OCI-LY1 (cell line): Measurements from ENCODE around the gene DHRSX.

Source experiments
- EZH2 ChIP-seq: fragments of 200-600 bp; sonication (generic), shearing (Covaris generic); IDR thresholded peaks from 2 replicates; pipeline ENCODE4 v1.8.0; 2017; ENCODE audit warnings: borderline replicate concordance, mixed run types, mild to moderate bottlenecking, antibody characterized with exemption, low read length, moderate library complexity, mixed read lengths
- TF ChIP-seq, protein P1 (sequence below): fragments of 200-600 bp; sonication (generic), shearing (Covaris generic); IDR thresholded peaks from 2 replicates; pipeline ENCODE4 v1.5.1; 2017; ENCODE audit warnings: mild to moderate bottlenecking, antibody characterized with exemption, low read length, moderate library complexity, mixed read lengths

DNA sequence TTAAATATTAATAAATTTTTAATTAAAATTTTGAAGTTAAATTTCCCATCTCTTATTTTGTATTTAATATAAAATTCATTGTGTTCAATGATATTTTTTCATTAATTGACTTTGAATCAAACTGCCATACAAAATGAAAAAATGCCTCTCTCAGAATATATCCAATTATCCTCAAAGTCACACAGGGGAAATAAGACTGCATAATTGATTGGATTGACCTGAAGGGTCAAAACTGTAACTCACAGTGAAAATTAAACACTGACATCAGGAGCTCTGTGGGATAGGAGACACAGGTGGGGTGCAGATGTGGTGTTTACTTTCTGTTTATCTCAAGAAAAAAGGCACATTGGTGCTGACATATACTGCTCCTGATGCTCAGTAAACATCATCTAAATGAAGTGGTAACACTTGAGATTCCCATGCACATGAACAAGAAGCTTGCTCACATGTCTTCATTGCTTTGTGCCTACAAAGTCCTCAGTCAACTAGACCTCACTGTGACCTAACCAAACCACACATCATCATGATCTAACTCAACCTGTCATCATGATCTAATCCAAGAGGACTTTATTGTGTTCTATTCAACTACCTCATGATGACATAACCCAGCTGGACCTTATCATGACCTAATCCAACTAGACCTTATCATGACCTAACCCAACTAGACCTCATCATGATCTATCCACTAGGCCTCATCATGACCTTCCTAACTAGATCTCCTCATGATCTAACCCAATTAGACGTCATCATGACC lies 83.7 kb downstream of the DHRSX start:
- TF ChIP-seq, protein P1, sequence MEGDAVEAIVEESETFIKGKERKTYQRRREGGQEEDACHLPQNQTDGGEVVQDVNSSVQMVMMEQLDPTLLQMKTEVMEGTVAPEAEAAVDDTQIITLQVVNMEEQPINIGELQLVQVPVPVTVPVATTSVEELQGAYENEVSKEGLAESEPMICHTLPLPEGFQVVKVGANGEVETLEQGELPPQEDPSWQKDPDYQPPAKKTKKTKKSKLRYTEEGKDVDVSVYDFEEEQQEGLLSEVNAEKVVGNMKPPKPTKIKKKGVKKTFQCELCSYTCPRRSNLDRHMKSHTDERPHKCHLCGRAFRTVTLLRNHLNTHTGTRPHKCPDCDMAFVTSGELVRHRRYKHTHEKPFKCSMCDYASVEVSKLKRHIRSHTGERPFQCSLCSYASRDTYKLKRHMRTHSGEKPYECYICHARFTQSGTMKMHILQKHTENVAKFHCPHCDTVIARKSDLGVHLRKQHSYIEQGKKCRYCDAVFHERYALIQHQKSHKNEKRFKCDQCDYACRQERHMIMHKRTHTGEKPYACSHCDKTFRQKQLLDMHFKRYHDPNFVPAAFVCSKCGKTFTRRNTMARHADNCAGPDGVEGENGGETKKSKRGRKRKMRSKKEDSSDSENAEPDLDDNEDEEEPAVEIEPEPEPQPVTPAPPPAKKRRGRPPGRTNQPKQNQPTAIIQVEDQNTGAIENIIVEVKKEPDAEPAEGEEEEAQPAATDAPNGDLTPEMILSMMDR: no peak
- no peak for TF ChIP-seq EZH2
